ENCODE results near the gene CACNA1E. TPM values are rescaled to one million over a fixed set of nuclear protein-coding genes. Genes with fewer than 3 reads are reported as not detected.

The CACNA1E gene
- polyA plus RNA-seq, 3 donors, result 0.01 to 0.10 TPM; not detected in 1

- 65 to 87% (median 84%) methylated on average over 8 of the region's 8 CpGs for WGBS, 3 donors
- H3K27ac ChIP-seq (ENCODE audit: low read depth, low read length), result no peak overlapping the region
These were observed 163.4 kb downstream of the CACNA1E start for GRCh38 chr1:181646710-181647109.

- 49 to 53% (median 50%) methylated on average over 11 of the region's 11 CpGs for WGBS, 3 donors
These were observed 164.2 kb downstream of the CACNA1E start for GRCh38 chr1:181647314-181648035.

GRCh38 chr1:181651276-181651675 lies 168.0 kb downstream of the CACNA1E start:
- H3K27ac ChIP-seq (ENCODE audit: low read depth, low read length), result no peak overlapping the region
- WGBS, 3 donors, result 45 to 63% (median 62%) methylated on average over 1 of the region's 1 CpG

More at GRCh38 chr1:181647314-181648035, 164.2 kb downstream of the CACNA1E start:
- no peak overlapping the region for H3K27ac ChIP-seq (ENCODE audit: low read depth, low read length)

- H3K27ac ChIP-seq (ENCODE audit: low read depth, low read length), result no peak overlapping the region
- WGBS, 3 donors, result 91 to 94% (median 91%) methylated on average over 2 of the region's 2 CpGs
These were observed 172.4 kb downstream of the CACNA1E start for GRCh38 chr1:181655756-181656155.

- 58 to 86% (median 85%) methylated on average over 2 of the region's 2 CpGs for WGBS, 3 donors
- no peak overlapping the region for H3K27ac ChIP-seq (ENCODE audit: low read depth, low read length)
These were observed 173.2 kb downstream of the CACNA1E start for GRCh38 chr1:181656491-181656890.

- 74 to 89% (median 87%) methylated on average over 4 of the region's 4 CpGs for WGBS, 3 donors
These were observed 175.3 kb downstream of the CACNA1E start for GRCh38 chr1:181658581-181658980.

GRCh38 chr1:181659321-181659957 lies 176.1 kb downstream of the CACNA1E start:
- WGBS, 3 donors, result 43 to 48% (median 44%) methylated on average over 5 of the region's 5 CpGs

More at GRCh38 chr1:181658581-181658980, 175.3 kb downstream of the CACNA1E start:
- H3K27ac ChIP-seq (ENCODE audit: low read depth, low read length), result no peak overlapping the region

GRCh38 chr1:181660621-181661020 lies 177.3 kb downstream of the CACNA1E start:
- no peak overlapping the region for H3K27ac ChIP-seq (ENCODE audit: low read depth, low read length)
- WGBS, 3 donors, result 81 to 89% (median 86%) methylated on average over 3 of the region's 3 CpGs

More at GRCh38 chr1:181659321-181659957, 176.1 kb downstream of the CACNA1E start:
- no peak overlapping the region for H3K27ac ChIP-seq (ENCODE audit: low read depth, low read length)

GRCh38 chr1:181661569-181661968 lies 178.3 kb downstream of the CACNA1E start:
- 92 to 96% (median 95%) methylated on average over 1 of the region's 1 CpG for WGBS, 3 donors
- H3K27ac ChIP-seq (ENCODE audit: low read depth, low read length), result no peak overlapping the region

- no peak overlapping the region for H3K27ac ChIP-seq (ENCODE audit: low read depth, low read length)
These were observed 179.3 kb downstream of the CACNA1E start for GRCh38 chr1:181662606-181663005.

- no peak overlapping the region for H3K27ac ChIP-seq (ENCODE audit: low read depth, low read length)
- WGBS, 3 donors, result 65 to 88% (median 88%) methylated on average over 2 of the region's 2 CpGs
These were observed 181.2 kb downstream of the CACNA1E start for GRCh38 chr1:181664543-181664942.

- WGBS, 3 donors, result 57 to 65% (median 58%) methylated on average over 6 of the region's 6 CpGs
- no peak overlapping the region for H3K27ac ChIP-seq (ENCODE audit: low read depth, low read length)
These were observed 185.9 kb downstream of the CACNA1E start for GRCh38 chr1:181669246-181669645.

- 58 to 81% (median 64%) methylated on average over 3 of the region's 3 CpGs for WGBS, 3 donors
- no peak overlapping the region for H3K27ac ChIP-seq (ENCODE audit: low read depth, low read length)
These were observed 191.3 kb downstream of the CACNA1E start for GRCh38 chr1:181674617-181675016.

- no peak overlapping the region for H3K27ac ChIP-seq (ENCODE audit: low read depth, low read length)
- 41 to 50% (median 44%) methylated on average over 10 of the region's 10 CpGs for WGBS, 3 donors
These were observed 192.0 kb downstream of the CACNA1E start for GRCh38 chr1:181675091-181675917.

- no peak overlapping the region for H3K27ac ChIP-seq (ENCODE audit: low read depth, low read length)
- 31 to 42% (median 38%) methylated on average over 5 of the region's 5 CpGs for WGBS, 3 donors
These were observed 192.5 kb downstream of the CACNA1E start for GRCh38 chr1:181675918-181676190.

GRCh38 chr1:181676269-181676668 lies 193.0 kb downstream of the CACNA1E start:
- 30 to 34% (median 34%) methylated on average over 6 of the region's 6 CpGs for WGBS, 3 donors
- H3K27ac ChIP-seq (ENCODE audit: low read depth, low read length), result no peak overlapping the region

- WGBS, 3 donors, result 82 to 84% (median 84%) methylated on average over 11 of the region's 11 CpGs
These were observed 197.0 kb downstream of the CACNA1E start for GRCh38 chr1:181680332-181680731.

GRCh38 chr1:181680871-181681270 lies 197.6 kb downstream of the CACNA1E start:
- no peak overlapping the region for H3K27ac ChIP-seq (ENCODE audit: low read depth, low read length)
- 63 to 77% (median 71%) methylated on average over 7 of the region's 7 CpGs for WGBS, 3 donors

More at GRCh38 chr1:181680332-181680731, 197.0 kb downstream of the CACNA1E start:
- no peak overlapping the region for H3K27ac ChIP-seq (ENCODE audit: low read depth, low read length)

GRCh38 chr1:181685211-181685610 lies 201.9 kb downstream of the CACNA1E start:
- WGBS, 3 donors, result 61 to 89% (median 78%) methylated on average over 2 of the region's 2 CpGs
- no peak overlapping the region for H3K27ac ChIP-seq (ENCODE audit: low read depth, low read length)

Measured in adipose tissue (tissue), 3 donors.